GM12801 (cell line): ENCODE results near the gene PRM3.

ENCODE experiments used
- CTCF ChIP-seq: IDR thresholded peaks from one replicate; pipeline ENCODE4 v1.5.1; 2011; ENCODE audit warnings: control low read depth; ENCODE audit not compliant: insufficient read length; ENCODE audit errors: extremely low read depth

PRM3 gene

GRCh38 chr16:11296351-11296705 lies 22.9 kb upstream of the PRM3 start:
- no peak for TF ChIP-seq CTCF

- no peak for TF ChIP-seq CTCF
Observed at GRCh38 chr16:11295672-11296071, 22.2 kb upstream of the PRM3 start.

GRCh38 chr16:11292076-11292748 lies 18.8 kb upstream of the PRM3 start:
- TF ChIP-seq CTCF = no peak

- TF ChIP-seq CTCF = no peak
Observed at GRCh38 chr16:11291091-11291703, 17.8 kb upstream of the PRM3 start.

GRCh38 chr16:11290102-11290893 lies 16.9 kb upstream of the PRM3 start:
- no peak for TF ChIP-seq CTCF

- TF ChIP-seq CTCF = no peak
Observed at GRCh38 chr16:11289202-11289601, 15.8 kb upstream of the PRM3 start.

GRCh38 chr16:11285842-11286241 lies 12.4 kb upstream of the PRM3 start:
- TF ChIP-seq CTCF = no peak
